WTC11 (cell line): ENCODE measurements around the gene PIEZO1. TPM values are rescaled to one million over a fixed set of nuclear protein-coding genes. Genes with fewer than 3 reads are reported as not detected.

ENCODE experiments used
- EMX1 ChIP-seq: fragments of 250-450 bp; sonication (Bioruptor Pico); IDR thresholded peaks from 2 replicates; pipeline ENCODE4 v1.8.0; 2021; ENCODE audit warnings: mild to moderate bottlenecking
- ETV6 ChIP-seq: sonication (generic); formaldehyde crosslinking; IDR thresholded peaks from 2 replicates; pipeline ENCODE4 v1.8.1; 2022; ENCODE audit warnings: mild to moderate bottlenecking, missing genetic modification reagents
- IRF2 ChIP-seq: sonication (generic); formaldehyde crosslinking; IDR thresholded peaks from 2 replicates; pipeline ENCODE4 v1.8.0; 2022; ENCODE audit warnings: low read depth, missing genetic modification reagents, borderline replicate concordance
- JAZF1 ChIP-seq: fragments of 250-450 bp; sonication (Bioruptor Pico); IDR thresholded peaks from 2 replicates; pipeline ENCODE4 v1.9.0; 2021; ENCODE audit warnings: moderate library complexity, mild to moderate bottlenecking, inconsistent platforms
- JUN ChIP-seq: sonication (generic); formaldehyde crosslinking; IDR thresholded peaks from 2 replicates; pipeline ENCODE4 v1.8.0; 2023; ENCODE audit warnings: mild to moderate bottlenecking, missing genetic modification reagents
- NFE2L1 ChIP-seq: sonication (generic); formaldehyde crosslinking; IDR thresholded peaks from 2 replicates; pipeline ENCODE4 v1.8.1; 2023; ENCODE audit warnings: missing genetic modification reagents
- NFYB ChIP-seq: sonication (generic); formaldehyde crosslinking; conservative IDR thresholded peaks from 2 replicates; pipeline ENCODE4 v1.8.0; 2022; ENCODE audit warnings: low read depth, missing genetic modification reagents
- NR2C2 ChIP-seq: sonication (generic); formaldehyde crosslinking; IDR thresholded peaks from 2 replicates; pipeline ENCODE4 v1.8.0; 2022; ENCODE audit warnings: mild to moderate bottlenecking, missing genetic modification reagents
- OVOL2 ChIP-seq: fragments of 250-450 bp; sonication (Bioruptor Pico); IDR thresholded peaks from 2 replicates; pipeline ENCODE4 v1.9.0; 2021; ENCODE audit warnings: mild to moderate bottlenecking, borderline replicate concordance
- RORB ChIP-seq: fragments of 250-450 bp; sonication (Bioruptor Pico); IDR thresholded peaks from 2 replicates; pipeline ENCODE4 v1.9.0; 2021; ENCODE audit warnings: mild to moderate bottlenecking
- SMAD3 ChIP-seq: sonication (generic); formaldehyde crosslinking; IDR thresholded peaks from 2 replicates; pipeline ENCODE4 v1.8.0; 2022; ENCODE audit warnings: missing genetic modification reagents, mild to moderate bottlenecking, borderline replicate concordance
- SOX15 ChIP-seq: fragments of 250-450 bp; sonication (Bioruptor Pico); IDR thresholded peaks from 2 replicates; pipeline ENCODE4 v1.9.0; 2021; ENCODE audit warnings: mild to moderate bottlenecking
- TEAD1 ChIP-seq: sonication (generic); formaldehyde crosslinking; IDR thresholded peaks from 2 replicates; pipeline ENCODE4 v1.8.0; 2022; ENCODE audit warnings: mild to moderate bottlenecking, missing genetic modification reagents
- total RNA-seq: library from RNA; stranded (reverse); gene quantifications from 3 replicates; pipeline ENCODE4 v1.2.3, GENCODE V29; 2021
- TF ChIP-seq, protein P1 (sequence below): sonication (generic); formaldehyde crosslinking; IDR thresholded peaks from 2 replicates; pipeline ENCODE4 v1.8.0; 2023; ENCODE audit warnings: mild to moderate bottlenecking, missing genetic modification reagents
- TF ChIP-seq, protein P2 (sequence below): sonication (generic); formaldehyde crosslinking; IDR thresholded peaks from 2 replicates; pipeline ENCODE4 v1.8.1; 2023; ENCODE audit warnings: mild to moderate bottlenecking, missing genetic modification reagents
- TF ChIP-seq, protein P3 (sequence below): fragments of 200-600 bp; IDR thresholded peaks from 2 replicates; pipeline ENCODE4 v1.8.0; 2022; ENCODE audit warnings: antibody characterized with exemption
- TF ChIP-seq, protein P4 (sequence below): sonication (generic); formaldehyde crosslinking; IDR thresholded peaks from 2 replicates; pipeline ENCODE4 v1.8.1; 2023; ENCODE audit warnings: mild to moderate bottlenecking, moderate library complexity, missing genetic modification reagents
- TF ChIP-seq, protein P5 (sequence below): sonication (generic); formaldehyde crosslinking; IDR thresholded peaks from 2 replicates; pipeline ENCODE4 v1.8.1; 2023; ENCODE audit warnings: mild to moderate bottlenecking, missing genetic modification reagents, moderate library complexity
- TF ChIP-seq, protein P6 (sequence below): sonication (generic); formaldehyde crosslinking; IDR thresholded peaks from 2 replicates; pipeline ENCODE4 v1.8.0; 2022; ENCODE audit warnings: mild to moderate bottlenecking, missing genetic modification reagents
- TF ChIP-seq, protein P7 (sequence below): fragments of 250-450 bp; sonication (Bioruptor Pico); conservative IDR thresholded peaks from 2 replicates; pipeline ENCODE4 v1.9.0; 2021; ENCODE audit warnings: mild to moderate bottlenecking
- TF ChIP-seq, protein P8 (sequence below): fragments of 250-450 bp; sonication (Bioruptor Pico); IDR thresholded peaks from 2 replicates; pipeline ENCODE4 v1.9.0; 2021; ENCODE audit warnings: moderate library complexity, mild to moderate bottlenecking, inconsistent platforms, borderline replicate concordance
- TF ChIP-seq, protein P9 (sequence below): fragments of 250-450 bp; sonication (Bioruptor Pico); IDR thresholded peaks from 2 replicates; pipeline ENCODE4 v1.8.0; 2021; ENCODE audit warnings: mild to moderate bottlenecking

PIEZO1 gene
- total RNA-seq, 1 experiment from 2014 or later, result 71.3 TPM

DNA sequence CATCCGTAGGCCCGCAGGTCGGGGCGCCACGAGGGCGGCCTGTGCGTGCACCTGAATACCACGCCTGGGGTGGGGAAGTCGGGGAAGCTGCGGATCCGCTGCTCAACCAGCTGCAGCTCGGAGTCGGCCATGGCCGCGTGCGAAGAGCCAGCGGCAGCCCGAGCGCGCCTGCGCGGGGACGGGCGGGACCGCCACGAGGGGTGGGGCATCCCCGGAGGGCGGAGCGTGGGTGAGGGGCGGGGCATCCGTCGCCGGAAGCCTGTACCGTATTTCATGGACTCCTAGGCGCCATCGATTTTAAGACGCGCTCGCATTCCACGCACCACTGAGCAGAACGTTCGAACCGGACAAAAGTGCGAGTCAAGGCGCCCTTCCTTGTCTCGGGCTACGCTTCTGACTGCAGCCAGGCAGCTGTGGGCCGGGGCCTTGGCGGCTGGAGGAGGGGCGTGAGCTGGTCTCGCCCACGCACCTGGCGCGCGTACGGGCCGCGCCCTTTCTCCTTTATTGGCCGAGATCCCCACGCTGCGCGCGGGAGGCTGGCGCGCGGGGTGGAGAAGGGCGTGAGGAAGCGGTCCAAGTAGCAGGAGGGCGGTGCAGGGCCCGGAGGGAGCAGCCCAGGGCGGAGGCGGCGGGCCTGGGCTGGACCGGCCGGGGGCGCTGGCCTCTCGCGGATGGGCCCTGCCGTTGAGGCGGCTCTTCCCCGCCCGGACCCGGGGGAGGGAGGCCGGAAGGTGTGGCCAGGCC lies 26.9 kb upstream of the PIEZO1 start, which contains the start of gene APRT (continued):
- TF ChIP-seq OVOL2 (CRISPR knock-in tag), result no peak
- TF ChIP-seq, protein P1, sequence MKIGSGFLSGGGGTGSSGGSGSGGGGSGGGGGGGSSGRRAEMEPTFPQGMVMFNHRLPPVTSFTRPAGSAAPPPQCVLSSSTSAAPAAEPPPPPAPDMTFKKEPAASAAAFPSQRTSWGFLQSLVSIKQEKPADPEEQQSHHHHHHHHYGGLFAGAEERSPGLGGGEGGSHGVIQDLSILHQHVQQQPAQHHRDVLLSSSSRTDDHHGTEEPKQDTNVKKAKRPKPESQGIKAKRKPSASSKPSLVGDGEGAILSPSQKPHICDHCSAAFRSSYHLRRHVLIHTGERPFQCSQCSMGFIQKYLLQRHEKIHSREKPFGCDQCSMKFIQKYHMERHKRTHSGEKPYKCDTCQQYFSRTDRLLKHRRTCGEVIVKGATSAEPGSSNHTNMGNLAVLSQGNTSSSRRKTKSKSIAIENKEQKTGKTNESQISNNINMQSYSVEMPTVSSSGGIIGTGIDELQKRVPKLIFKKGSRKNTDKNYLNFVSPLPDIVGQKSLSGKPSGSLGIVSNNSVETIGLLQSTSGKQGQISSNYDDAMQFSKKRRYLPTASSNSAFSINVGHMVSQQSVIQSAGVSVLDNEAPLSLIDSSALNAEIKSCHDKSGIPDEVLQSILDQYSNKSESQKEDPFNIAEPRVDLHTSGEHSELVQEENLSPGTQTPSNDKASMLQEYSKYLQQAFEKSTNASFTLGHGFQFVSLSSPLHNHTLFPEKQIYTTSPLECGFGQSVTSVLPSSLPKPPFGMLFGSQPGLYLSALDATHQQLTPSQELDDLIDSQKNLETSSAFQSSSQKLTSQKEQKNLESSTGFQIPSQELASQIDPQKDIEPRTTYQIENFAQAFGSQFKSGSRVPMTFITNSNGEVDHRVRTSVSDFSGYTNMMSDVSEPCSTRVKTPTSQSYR (CRISPR knock-in tag), result no peak
- 0 out of 2 replicates have a peak, but pooled peaks have one; percentile 11 for TF ChIP-seq NFYB (CRISPR knock-in tag)
- TF ChIP-seq, protein P2, sequence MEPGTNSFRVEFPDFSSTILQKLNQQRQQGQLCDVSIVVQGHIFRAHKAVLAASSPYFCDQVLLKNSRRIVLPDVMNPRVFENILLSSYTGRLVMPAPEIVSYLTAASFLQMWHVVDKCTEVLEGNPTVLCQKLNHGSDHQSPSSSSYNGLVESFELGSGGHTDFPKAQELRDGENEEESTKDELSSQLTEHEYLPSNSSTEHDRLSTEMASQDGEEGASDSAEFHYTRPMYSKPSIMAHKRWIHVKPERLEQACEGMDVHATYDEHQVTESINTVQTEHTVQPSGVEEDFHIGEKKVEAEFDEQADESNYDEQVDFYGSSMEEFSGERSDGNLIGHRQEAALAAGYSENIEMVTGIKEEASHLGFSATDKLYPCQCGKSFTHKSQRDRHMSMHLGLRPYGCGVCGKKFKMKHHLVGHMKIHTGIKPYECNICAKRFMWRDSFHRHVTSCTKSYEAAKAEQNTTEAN (CRISPR knock-in tag), result peak; percentile 22
- peak; percentile 70; the same call in 1 of the 2 replicates for TF ChIP-seq EMX1
- TF ChIP-seq SOX15, result no peak
- no peak for TF ChIP-seq JAZF1 (CRISPR knock-in tag)
- TF ChIP-seq NFE2L1 (CRISPR knock-in tag), result no peak
- TF ChIP-seq RORB, result no peak
- TF ChIP-seq, protein P3, sequence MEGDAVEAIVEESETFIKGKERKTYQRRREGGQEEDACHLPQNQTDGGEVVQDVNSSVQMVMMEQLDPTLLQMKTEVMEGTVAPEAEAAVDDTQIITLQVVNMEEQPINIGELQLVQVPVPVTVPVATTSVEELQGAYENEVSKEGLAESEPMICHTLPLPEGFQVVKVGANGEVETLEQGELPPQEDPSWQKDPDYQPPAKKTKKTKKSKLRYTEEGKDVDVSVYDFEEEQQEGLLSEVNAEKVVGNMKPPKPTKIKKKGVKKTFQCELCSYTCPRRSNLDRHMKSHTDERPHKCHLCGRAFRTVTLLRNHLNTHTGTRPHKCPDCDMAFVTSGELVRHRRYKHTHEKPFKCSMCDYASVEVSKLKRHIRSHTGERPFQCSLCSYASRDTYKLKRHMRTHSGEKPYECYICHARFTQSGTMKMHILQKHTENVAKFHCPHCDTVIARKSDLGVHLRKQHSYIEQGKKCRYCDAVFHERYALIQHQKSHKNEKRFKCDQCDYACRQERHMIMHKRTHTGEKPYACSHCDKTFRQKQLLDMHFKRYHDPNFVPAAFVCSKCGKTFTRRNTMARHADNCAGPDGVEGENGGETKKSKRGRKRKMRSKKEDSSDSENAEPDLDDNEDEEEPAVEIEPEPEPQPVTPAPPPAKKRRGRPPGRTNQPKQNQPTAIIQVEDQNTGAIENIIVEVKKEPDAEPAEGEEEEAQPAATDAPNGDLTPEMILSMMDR, result no peak
- 0 out of 2 replicates have a peak, but pooled peaks have one; percentile 35 for TF ChIP-seq JUN (CRISPR knock-in tag)
- TF ChIP-seq, protein P4, sequence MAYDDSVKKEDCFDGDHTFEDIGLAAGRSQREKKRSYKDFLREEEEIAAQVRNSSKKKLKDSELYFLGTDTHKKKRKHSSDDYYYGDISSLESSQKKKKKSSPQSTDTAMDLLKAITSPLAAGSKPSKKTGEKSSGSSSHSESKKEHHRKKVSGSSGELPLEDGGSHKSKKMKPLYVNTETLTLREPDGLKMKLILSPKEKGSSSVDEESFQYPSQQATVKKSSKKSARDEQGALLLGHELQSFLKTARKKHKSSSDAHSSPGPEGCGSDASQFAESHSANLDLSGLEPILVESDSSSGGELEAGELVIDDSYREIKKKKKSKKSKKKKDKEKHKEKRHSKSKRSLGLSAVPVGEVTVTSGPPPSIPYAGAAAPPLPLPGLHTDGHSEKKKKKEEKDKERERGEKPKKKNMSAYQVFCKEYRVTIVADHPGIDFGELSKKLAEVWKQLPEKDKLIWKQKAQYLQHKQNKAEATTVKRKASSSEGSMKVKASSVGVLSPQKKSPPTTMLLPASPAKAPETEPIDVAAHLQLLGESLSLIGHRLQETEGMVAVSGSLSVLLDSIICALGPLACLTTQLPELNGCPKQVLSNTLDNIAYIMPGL (CRISPR knock-in tag), result peak; percentile 85
- peak; percentile 36 for TF ChIP-seq TEAD1
- no peak for TF ChIP-seq NR2C2
- TF ChIP-seq, protein P5, sequence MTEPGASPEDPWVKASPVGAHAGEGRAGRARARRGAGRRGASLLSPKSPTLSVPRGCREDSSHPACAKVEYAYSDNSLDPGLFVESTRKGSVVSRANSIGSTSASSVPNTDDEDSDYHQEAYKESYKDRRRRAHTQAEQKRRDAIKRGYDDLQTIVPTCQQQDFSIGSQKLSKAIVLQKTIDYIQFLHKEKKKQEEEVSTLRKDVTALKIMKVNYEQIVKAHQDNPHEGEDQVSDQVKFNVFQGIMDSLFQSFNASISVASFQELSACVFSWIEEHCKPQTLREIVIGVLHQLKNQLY, result no peak
- TF ChIP-seq, protein P6, sequence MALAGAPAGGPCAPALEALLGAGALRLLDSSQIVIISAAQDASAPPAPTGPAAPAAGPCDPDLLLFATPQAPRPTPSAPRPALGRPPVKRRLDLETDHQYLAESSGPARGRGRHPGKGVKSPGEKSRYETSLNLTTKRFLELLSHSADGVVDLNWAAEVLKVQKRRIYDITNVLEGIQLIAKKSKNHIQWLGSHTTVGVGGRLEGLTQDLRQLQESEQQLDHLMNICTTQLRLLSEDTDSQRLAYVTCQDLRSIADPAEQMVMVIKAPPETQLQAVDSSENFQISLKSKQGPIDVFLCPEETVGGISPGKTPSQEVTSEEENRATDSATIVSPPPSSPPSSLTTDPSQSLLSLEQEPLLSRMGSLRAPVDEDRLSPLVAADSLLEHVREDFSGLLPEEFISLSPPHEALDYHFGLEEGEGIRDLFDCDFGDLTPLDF (CRISPR knock-in tag), result no peak
- TF ChIP-seq, protein P7, sequence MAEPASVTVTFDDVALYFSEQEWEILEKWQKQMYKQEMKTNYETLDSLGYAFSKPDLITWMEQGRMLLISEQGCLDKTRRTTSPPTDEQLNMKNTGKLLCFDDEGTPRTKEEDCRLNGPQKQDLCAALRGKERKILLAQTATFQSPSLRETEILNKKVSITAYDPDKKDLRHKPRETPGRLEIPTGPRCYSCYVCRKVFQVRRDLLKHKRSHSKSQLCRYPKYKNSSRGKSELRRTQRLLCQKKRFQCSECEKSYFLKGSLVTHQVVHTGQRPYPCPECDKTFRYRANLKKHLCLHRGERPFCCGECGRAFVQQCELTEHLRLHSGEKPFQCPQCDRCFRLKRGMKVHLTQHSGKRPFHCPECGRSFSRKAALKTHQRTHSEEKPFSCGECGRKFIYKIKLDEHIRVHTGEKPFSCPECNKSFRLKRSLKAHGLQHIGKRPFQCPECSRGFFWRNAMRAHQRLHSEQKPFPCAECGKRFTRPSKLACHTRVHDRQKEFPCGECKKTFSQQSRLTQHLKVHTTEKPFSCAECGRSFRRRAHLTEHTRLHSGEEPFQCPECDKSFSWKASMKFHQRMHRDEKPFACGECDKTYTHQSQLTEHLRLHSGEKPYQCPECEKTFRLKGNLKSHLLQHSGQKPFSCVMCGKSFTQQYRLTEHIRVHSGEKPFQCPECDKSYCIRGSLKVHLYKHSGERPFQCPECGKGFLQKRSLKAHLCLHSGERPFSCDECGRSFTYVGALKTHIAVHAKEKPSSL, result no peak
- TF ChIP-seq, protein P8, sequence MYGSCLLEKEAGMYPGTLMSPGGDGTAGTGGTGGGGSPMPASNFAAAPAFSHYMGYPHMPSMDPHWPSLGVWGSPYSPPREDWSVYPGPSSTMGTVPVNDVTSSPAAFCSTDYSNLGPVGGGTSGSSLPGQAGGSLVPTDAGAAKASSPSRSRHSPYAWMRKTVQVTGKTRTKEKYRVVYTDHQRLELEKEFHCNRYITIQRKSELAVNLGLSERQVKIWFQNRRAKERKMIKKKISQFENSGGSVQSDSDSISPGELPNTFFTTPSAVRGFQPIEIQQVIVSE (CRISPR knock-in tag), result no peak
- TF ChIP-seq ETV6 (CRISPR knock-in tag), result peak; percentile 71
- no peak for TF ChIP-seq IRF2 (CRISPR knock-in tag)
- TF ChIP-seq, protein P9, sequence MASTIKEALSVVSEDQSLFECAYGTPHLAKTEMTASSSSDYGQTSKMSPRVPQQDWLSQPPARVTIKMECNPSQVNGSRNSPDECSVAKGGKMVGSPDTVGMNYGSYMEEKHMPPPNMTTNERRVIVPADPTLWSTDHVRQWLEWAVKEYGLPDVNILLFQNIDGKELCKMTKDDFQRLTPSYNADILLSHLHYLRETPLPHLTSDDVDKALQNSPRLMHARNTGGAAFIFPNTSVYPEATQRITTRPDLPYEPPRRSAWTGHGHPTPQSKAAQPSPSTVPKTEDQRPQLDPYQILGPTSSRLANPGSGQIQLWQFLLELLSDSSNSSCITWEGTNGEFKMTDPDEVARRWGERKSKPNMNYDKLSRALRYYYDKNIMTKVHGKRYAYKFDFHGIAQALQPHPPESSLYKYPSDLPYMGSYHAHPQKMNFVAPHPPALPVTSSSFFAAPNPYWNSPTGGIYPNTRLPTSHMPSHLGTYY (CRISPR knock-in tag), result 0 out of 2 replicates have a peak, but pooled peaks have one; percentile 33
- peak; percentile 85; the same call in 1 of the 2 replicates for TF ChIP-seq SMAD3 (CRISPR knock-in tag)
